NCI-H82 treated with DMSO at 0.1 percent for 48 hours (cell line): Measurements from ENCODE around the gene MAPK8IP2.
"Not testable (repeated sequence)": the region's sequence is repeated elsewhere in the genome, so short reads cannot be mapped to it uniquely, and the experiment has no call there.

Source experiments
- DNase-seq: peaks from one replicate; lab custom pipeline; 2025; ENCODE audit not compliant: unreplicated experiment; lab: John Stamatoyannopoulos, UW

MAPK8IP2 gene

GRCh38 chr22:50633771-50634170 is 33.2 kb downstream of the MAPK8IP2 start:
- no peak for DNase-seq

- no peak for DNase-seq
Observed at GRCh38 chr22:50635591-50635990, 35.0 kb downstream of the MAPK8IP2 start.

DNA sequence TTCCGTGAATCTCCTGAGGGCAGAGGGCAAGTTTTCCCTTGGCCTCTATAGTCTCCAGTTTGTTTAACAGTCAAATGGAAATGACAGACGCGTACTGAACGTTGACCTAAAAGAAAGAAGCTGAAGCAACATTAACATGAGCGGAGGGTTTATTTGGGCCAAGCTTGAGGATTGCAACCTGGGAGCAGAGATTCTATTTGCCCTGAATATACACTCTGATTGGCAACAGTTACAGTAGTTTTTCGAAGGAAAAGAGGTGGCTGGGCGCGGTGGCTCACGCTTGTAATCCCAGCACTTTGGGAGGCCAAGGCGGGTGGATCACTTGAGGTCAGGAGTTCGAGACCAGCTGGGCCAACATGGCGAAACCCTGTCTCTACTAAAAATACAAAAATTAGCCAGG is 39.7 kb downstream of the MAPK8IP2 start:
- DNase-seq = not testable (repeated sequence)

DNA sequence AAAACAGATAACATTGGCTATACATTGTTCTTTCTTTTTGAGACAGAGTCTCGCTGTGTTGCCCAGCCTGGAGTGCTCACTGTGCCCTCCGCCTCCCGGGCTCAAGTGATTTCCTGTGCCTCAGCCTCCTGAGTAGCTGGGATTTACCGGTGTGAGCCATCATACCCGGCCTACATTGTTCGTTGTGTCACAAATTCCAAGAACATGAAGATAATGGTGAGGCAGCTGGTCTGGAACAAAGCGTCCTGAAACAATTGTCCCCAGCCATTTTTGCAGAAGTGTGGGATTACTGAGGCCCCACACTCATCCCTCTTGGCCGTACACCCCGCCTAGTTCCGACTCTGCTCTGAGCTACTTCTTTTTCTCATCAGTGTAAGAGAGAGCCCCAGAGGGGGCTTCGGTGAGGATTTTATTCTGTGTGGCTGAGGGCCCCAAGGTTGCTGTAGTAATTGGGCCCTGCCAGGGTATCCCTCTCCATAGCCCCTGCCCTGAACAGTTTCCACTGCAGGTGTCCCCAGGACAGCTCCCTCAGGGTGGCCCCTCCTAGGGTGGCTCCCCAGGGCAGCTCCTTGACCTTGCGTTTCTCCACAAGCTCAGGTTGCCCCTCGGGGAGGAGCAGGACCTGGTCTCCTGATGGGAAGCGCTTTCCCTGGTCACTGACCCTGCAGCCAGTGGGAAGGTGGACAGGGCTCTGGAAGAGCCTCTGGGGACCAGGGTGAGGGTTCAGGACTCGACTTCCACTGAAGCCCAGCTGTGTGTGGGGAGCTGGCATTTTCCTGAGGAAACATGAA is 40.5 kb downstream of the MAPK8IP2 start:
- no peak for DNase-seq

DNA sequence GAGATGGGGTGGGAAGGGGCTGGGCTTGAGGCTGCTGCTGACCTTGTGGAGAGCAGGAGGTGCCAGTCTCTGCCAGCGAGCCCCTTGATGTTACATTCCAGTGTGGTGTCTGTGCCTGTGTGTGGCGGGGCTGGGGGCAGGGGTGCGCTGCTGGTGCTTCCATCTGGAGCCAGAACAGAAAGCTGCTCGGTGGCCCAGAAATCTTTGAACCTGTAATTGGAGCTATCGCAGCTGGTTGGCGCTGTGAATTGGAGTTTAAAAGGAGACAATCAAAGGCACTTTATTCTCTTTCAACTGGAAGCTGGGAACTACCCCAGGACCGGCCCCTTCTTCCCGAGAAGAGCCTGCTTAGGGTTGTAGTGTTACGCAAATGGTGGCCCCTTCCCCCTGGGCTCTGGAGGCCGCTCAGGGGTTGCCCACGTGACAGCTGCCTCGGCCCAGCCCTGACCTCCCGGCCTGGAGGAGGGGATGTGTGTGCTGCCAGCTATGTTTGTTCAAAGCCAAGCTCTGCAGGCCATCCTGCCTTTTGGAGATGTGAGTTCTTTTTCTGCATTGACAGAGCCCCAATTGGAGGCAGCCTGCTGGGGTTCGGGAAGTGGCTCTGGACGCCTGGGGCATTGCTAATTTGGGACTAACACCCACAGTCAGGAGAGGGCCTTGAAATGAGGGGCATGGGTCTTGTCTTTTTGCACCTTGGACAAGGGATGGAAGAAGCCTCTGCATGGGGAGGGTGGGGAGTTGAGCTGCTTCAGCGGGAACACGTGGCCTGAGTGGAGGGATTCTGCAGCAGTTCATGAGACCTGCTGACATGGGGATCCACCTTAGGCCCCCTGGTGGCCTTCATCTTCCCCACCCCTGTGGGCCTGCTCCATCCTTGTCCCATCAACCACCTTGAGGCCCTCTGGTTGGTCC is 41.4 kb downstream of the MAPK8IP2 start:
- no peak for DNase-seq

DNA sequence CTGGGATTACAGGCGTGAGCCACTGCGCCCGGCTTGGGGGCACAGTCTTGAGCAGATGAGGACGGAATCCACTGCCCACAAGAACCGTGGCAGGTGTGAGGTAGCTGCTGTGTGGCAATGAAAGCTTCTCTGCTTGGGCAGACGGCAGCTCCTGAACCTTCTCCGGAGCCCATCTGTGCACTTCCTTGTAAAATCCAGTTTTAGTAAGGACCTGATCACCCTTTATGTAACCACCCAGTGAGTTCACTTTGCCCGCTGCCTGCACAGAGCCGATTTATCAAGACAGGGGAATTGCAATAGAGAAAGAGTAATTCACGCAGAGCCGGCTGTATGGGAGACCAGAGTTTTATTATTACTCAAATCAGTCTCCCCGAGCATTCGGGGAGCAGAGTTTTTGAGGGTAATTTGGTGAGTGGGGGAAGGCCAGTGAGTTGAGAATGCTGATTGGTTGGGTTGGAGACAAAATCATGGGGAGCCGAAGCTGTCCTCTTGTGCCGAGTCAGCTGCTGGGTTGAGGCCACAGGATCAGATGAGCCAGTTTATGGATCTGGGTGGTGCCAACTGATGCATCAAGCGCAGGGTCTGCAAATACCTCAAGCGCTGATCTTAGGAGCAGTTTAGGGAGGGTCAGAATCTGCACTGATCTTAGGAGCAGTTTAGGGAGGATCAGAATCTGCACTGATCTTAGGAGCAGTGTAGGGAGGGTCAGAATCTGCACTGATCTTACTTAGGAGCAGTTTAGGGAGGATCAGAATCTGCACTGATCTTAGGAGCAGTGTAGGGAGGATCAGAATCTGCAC is 42.6 kb downstream of the MAPK8IP2 start:
- not testable (repeated sequence) for DNase-seq

DNA sequence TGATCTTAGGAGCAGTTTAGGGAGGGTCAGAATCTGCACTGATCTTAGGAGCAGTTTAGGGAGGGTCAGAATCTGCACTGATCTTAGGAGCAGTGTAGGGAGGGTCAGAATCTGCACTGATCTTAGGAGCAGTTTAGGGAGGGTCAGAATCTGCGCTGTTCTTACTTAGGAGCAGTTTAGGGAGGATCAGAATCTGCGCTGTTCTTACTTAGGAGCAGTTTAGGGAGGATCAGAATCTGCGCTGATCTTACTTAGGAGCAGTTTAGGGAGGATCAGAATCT is 43.2 kb downstream of the MAPK8IP2 start:
- not testable (repeated sequence) for DNase-seq

- DNase-seq = no peak
Observed at GRCh38 chr22:50653256-50653655, 52.7 kb downstream of the MAPK8IP2 start.

DNA sequence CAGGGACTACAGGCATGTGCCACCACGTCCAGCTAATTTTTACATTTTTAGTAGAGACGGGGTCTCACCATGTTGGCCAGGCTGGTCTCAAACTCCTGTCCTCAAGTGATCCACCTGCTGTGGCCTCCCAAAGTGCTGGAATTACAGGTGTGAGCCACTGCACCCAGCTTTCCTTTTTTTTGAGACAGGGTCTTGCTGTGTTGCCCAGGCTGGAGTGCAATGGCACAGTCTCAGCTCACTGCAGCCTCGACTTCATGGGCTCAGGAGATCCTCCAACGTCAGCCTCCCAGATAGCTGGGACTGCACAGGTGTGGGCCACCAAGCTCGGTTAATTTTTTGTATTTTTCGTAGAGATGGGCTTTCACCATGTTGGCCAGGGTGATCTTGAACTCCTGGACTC is 54.1 kb downstream of the MAPK8IP2 start:
- not testable (repeated sequence) for DNase-seq

- no peak for DNase-seq
Observed at GRCh38 chr22:50656122-50657070, 55.8 kb downstream of the MAPK8IP2 start.

GRCh38 chr22:50657925-50658324 is 57.3 kb downstream of the MAPK8IP2 start:
- DNase-seq = no peak

DNA sequence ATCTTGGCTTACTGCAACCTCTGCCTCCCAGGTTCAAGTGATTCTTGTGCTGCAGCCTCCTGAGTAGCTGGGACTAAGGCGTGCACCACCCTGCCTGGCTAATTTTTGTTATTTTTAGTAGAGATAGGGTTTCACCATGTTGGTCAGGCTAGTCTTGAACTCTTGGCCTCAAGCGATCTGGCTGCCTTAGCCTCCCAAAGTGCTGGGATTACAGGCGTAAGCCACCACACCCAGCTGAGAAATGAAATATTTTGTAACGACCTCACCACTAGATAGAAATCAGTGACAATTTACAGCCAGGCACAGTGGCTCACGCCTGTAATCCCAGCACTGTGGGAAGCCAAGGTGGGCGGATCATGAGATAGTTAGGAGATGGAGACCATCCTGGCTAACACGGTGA is 59.1 kb downstream of the MAPK8IP2 start:
- not testable (repeated sequence) for DNase-seq

- DNase-seq = no peak
Observed at GRCh38 chr22:50660306-50660705, 59.7 kb downstream of the MAPK8IP2 start.
